ENCODE data around the gene TRIP4.
"Not testable (repeated sequence)": the region's sequence is repeated elsewhere in the genome, so short reads cannot be mapped to it uniquely, and the experiment has no call there.

Gene TRIP4

GRCh38 chr15:64383760-64384159, 3.9 kb upstream of the TRIP4 start:
- DNase-seq = no peak

DNA sequence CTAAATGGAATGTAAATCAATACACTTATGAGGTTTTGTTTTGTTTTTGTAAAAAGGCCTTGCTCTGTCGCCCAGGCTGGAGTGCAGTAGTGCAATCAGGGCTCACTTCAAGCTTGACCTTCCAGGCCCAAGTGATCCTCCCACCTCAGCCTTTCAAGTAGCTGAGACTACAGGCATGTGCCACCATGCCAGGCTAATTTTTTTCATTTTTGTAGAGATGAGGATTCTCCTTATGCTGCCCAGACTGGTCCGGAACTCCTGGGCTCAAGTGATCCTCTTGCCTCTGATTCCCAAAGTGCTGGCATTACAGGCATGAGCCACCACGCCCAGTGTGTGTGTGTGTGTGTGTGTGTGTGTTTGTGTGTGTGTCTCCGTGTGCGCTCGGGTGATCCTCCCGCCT, 1.3 kb upstream of the TRIP4 start:
- DNase-seq = no peak

- DNase-seq = no peak
These were observed 1.4 kb downstream of the TRIP4 start for GRCh38 chr15:64389036-64389435.

- not testable (repeated sequence) for DNase-seq
These were observed 4.8 kb downstream of the TRIP4 start for GRCh38 chr15:64392471-64392870.

DNA sequence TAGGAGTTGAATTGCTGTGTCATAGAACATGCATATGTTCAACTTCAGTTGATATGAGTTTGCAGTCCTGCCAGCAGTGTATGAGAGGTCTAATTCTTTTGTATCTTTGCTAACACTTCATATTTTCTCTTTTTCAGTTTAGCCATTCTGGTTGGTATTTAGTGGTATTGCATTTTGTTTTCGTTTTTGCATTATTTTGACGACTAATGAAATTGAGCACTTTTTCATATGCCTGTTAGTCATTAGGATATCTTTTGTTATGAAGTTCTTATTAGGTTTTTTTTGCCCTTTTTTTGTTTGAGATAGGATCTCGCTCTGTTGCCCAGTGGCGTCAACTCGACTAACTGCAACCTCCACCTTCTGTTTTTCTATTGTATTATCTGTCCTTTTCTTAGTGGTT, 9.2 kb downstream of the TRIP4 start:
- no peak for DNase-seq

DNA sequence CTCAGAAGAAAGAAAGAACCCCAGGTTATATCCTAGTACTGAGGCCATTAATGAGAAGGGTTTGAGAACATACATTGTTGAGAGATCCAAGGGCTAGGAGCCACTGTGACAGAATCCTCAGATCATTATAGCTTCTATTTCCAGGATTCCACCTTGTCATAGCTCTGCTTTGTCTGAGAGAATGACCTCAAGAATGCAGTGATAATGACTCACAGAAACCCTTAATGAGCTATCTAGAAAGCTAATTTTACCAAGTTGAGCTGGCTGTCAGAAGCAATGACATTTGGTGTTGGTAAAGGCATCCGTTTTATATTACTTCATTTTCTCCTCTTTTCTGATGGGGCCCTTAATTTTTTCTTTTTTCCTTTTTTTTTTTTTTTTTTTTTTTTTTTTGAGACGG, 10.9 kb downstream of the TRIP4 start:
- no peak for DNase-seq

- DNase-seq = no peak
These were observed 12.9 kb downstream of the TRIP4 start for GRCh38 chr15:64400583-64400982.

DNA sequence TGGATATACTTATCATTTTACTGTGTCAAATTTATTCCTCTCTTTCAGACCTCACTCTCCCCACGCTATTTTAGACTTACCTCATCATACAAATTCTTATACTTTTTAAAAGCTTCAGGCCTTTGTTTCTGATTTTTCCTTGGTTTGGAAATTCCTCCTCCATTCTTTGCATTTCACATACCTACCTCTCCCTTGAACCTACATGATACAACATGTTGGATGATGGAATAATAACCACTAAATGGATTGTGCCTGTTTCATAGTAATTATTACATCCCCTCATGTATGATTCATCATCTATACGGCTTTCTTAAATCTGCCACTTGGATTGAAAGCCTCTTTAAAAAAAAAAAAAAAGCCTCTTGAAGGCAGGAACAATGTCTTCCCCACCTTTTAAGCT, 24.6 kb downstream of the TRIP4 start:
- no peak for DNase-seq

DNA sequence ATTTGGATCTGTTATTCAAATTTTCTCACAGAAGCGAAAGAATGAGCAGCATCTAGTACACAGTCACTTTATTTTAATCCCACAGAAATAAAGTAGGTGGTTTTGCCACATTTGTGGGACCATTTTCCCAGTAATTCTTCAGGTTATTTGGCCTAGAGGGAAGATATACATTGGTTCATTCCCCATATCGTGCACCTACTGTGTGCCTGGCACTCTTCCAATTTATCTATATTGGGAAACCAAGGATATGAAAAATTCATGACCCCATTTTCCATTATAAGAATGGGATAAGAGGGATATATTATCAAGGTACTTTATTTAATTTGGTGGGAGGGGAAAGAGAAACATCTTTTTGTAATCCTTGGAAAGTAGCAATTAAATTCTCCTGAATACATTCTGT, 35.1 kb downstream of the TRIP4 start:
- no peak for DNase-seq

DNA sequence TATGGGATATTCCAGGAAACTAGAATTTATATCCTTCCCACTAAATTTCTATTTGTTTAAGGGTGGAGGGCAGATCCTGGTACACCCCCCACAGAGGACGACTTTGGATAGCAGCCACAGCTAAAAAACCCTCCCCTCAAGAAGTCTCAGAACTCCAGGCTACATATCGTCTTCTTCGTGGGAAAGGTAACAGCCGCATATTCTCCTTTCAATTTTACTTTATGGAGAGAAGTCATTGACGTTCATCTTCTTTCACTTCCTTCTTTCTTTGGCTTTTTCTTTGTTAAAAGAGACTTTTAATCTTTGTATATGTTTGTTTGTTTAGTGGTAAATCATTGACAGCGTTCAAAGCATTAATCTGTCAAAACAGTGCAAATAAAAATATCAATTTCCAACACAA, 36.3 kb downstream of the TRIP4 start:
- no peak for DNase-seq

DNA sequence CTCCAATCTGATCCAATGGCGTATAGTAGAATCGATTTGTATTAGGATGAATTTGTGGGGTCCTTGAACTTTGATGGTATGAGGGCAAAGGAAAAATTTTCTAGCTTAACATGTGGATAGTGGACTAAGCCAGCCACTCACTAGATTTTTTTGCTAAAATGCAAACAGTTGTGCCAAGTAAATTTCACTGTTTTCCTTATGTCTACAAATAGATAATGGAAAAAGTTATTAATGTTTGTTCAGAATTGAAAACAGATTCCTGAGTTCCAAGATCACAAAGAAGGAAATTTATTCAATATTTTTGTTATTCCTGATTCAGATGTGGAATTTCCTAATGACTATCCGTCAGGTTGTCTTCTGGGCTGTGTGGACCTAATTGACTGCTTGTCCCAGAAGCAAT, 37.6 kb downstream of the TRIP4 start:
- DNase-seq = no peak

DNA sequence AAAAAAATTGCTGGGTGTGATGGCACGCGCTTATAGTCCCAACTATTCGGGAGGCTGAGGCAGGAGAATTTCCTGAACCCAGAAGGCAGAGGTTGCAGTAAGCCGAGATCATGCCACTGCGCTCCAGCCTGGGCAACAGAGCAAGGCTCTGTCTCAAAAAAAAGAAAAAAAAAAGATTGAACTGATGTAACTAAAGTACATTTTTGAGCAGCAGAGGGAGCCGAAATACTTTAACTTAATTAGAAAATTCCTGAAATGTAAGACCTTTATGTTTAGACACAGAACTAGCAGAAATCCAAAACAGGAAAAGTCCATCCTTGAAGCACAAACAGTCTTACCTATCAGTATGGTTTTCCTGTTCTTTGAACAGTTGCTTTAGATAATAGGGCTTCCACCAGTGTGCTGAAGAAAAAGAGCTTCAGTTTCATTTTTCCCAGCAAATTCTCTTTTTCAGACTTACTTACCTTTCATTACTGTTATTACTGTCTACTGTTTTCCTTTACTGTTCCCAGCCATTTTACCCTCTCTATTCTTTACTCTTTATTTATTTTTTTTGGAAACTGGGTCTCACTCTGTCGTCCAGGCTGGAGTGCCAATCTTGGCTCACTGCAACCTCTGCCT, 39.3 kb downstream of the TRIP4 start:
- DNase-seq = no peak

GRCh38 chr15:64429448-64429847, 41.8 kb downstream of the TRIP4 start:
- DNase-seq = no peak

- no peak for DNase-seq
These were observed 42.5 kb downstream of the TRIP4 start for GRCh38 chr15:64430000-64430735.

GRCh38 chr15:64437982-64438381, 50.3 kb downstream of the TRIP4 start:
- no peak for DNase-seq

- no peak for DNase-seq
These were observed 51.2 kb downstream of the TRIP4 start for GRCh38 chr15:64438653-64439447.

- no peak for DNase-seq
These were observed 54.2 kb downstream of the TRIP4 start for GRCh38 chr15:64441852-64442251.

- DNase-seq = no peak
These were observed 55.4 kb downstream of the TRIP4 start for GRCh38 chr15:64443016-64443415.

- no peak for DNase-seq
These were observed 56.3 kb downstream of the TRIP4 start for GRCh38 chr15:64443747-64444621.

DNA sequence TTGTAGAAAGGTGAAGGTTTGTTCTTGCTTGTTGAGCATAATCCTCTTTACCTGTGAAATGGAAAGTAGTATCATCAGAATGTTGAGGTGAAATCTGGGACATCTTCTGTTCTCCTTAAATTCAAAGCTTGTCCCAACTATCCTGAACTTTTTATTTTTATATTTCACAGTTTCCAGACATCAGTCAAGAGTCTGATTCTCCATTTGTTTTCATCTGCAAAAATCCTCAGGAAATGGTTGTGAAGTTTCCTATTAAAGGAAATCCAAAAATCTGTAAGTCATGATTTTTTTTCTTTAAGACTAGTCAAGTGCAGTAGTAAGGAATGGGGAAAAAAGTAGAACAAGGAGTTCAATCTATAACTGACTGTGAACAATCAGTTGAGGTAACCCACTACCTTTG, 57.2 kb downstream of the TRIP4 start:
- DNase-seq = no peak

GRCh38 chr15:64447536-64448315, 60.1 kb downstream of the TRIP4 start:
- DNase-seq = no peak

- peak; percentile 46 for DNase-seq
These were observed 65.5 kb downstream of the TRIP4 start for GRCh38 chr15:64452988-64453688.

Data from NCI-H774 (cell line).